Upper lobe of left lung (tissue), 6 donors: ENCODE measurements around the gene CTNNBL1. TPM values are rescaled to one million over a fixed set of nuclear protein-coding genes. Genes with fewer than 3 reads are reported as not detected.
A peak's percentile ranks its signal among the peaks of the same experiment; 100 is the strongest.

Experiments
- ATAC-seq, 2 donors: fragments of 200-7000 bp; cut with Tn5 transposase; one replicate each; pipeline ENCODE4 v1.9.1; 2022; ENCODE audit warnings: mild to moderate bottlenecking in 2 of 2, moderate library complexity in 2 of 2; ENCODE audit not compliant: low FRiP score in 2 of 2
- DNase-seq, 2 donors: peaks; one replicate each; pipeline ENCODE4 v3.0.0-alpha.2; 2019 to 2020
- H3K27ac ChIP-seq, 4 donors: fragments of 200-600 bp; sonication (generic); one replicate each; pipeline ENCODE4 v1.5.1; 2016 to 2019
- H3K27me3 ChIP-seq, 4 donors: fragments of 200-600 bp; sonication (generic); one replicate each; pipeline ENCODE4 v1.5.1; 2017 to 2019
- H3K36me3 ChIP-seq, 4 donors: fragments of 200-600 bp; sonication (generic); one replicate each; pipeline ENCODE4 v1.5.1; 2016 to 2019
- H3K4me1 ChIP-seq, 4 donors: fragments of 200-600 bp; sonication (generic); one replicate each; pipeline ENCODE4 v1.5.1; 2018 to 2019
- H3K4me3 ChIP-seq, 4 donors: fragments of 200-600 bp; sonication (generic); one replicate each; pipeline ENCODE4 v1.5.1; 2017 to 2019; ENCODE audit warnings: mild to moderate bottlenecking in 2 of 4, moderate library complexity in 1 of 4
- H3K9me3 ChIP-seq, 4 donors: fragments of 200-600 bp; sonication (generic); one replicate each; pipeline ENCODE4 v1.5.1; 2018 to 2019
- CTCF ChIP-seq, 6 experiments: fragments of 450-650 bp in 4 of 6; fragments of 200-600 bp in 2 of 6; sonication (generic) in 2 of 6; IDR thresholded peaks; one replicate each; pipeline ENCODE4 v1.5.1; 2016 to 2019; ENCODE audit warnings: antibody characterized with exemption in 6 of 6
- EP300 ChIP-seq, 4 donors: sonication (generic); formaldehyde crosslinking; IDR thresholded peaks; one replicate each; pipeline ENCODE4 v1.5.1; 2017; ENCODE audit warnings: antibody characterized with exemption in 4 of 4, control low read depth in 2 of 4
- POLR2A ChIP-seq, 4 donors: fragments of 450-650 bp; IDR thresholded peaks; one replicate each; pipeline ENCODE4 v1.5.1; 2016 to 2017; ENCODE audit warnings: antibody characterized with exemption in 4 of 4, mild to moderate bottlenecking in 2 of 4
- POLR2AphosphoS5 ChIP-seq, 2 donors: sonication (generic); formaldehyde crosslinking; IDR thresholded peaks; one replicate each; pipeline ENCODE4 v1.5.1; 2017; ENCODE audit warnings: antibody characterized with exemption in 2 of 2
- WGBS, 2 donors: methylation state at CpG; one replicate each; pipeline ENCODE4 v1.1.5; 2017 to 2018; 5-methylcytosine and 5-hydroxymethylcytosine counted together
- total RNA-seq, 6 donors: library from RNA; depleted of rRNA in 4 of 6; stranded (reverse); fragments of >200 nt in 4 of 6; gene quantifications; one replicate each; pipeline versions ENCODE4 v1.1.0 to v1.2.1, GENCODE V29; 2016 to 2021
- donor health status: DM: no; HTN: no; CAD: no; lungs with moderate emphysema.
- donor health status: DM: no; HTN: yes; CAD: no; lungs with severe emphysema.

The CTNNBL1 gene
- total RNA-seq, 6 donors from 2014 or later, result 25.1 to 61.0 (median 29.1) TPM

- DNase-seq (peak in 1 of 2 donors; percentile 28), ATAC-seq (peak in 1 of 2 donors; percentile 39)
- Histone ChIP-seq H3K27me3 (peaks cover 0 to 6% (median 1%) of the 10 kb centered on the region in 4 donors), H3K4me1 (peaks cover 0 to 3% (median under 1%) of the 10 kb centered on the region in 4 donors), H3K4me3 (no peak overlapping the region), H3K9me3 (no peaks in the 10 kb centered on the region), H3K27ac (no peak overlapping the region), H3K36me3 (no peaks in the 10 kb centered on the region)
- 56 to 68% methylated on average over 11 to 12 of the region's 12 CpGs for WGBS, 2 donors
- no peak for TF ChIP-seq POLR2A (IDR thresholded peaks at IDR 0.05)
- TF ChIP-seq EP300 (IDR thresholded peaks at IDR 0.05), result no peak
- TF ChIP-seq CTCF (IDR thresholded peaks at IDR 0.05), result no peak
- no peak for TF ChIP-seq POLR2AphosphoS5 (IDR thresholded peaks at IDR 0.05)
These were observed 203.2 kb downstream of the CTNNBL1 start for GRCh38 chr20:37896932-37897548.

- H3K4me3 ChIP-seq, result no peak overlapping the region
- H3K4me1 ChIP-seq, result peaks cover 11 to 17% (median 13%) of the 10 kb centered on the region in 4 donors
- ATAC-seq, result no peak
- WGBS, 2 donors, result 63 to 64% methylated on average over 10 of the region's 10 CpGs
- peaks cover 0 to 19% (median 11%) of the 10 kb centered on the region in 4 donors for H3K27me3 ChIP-seq
- no peaks in the 10 kb centered on the region for H3K9me3 ChIP-seq
- H3K36me3 ChIP-seq, result no peaks in the 10 kb centered on the region
- H3K27ac ChIP-seq, result no peak overlapping the region
- TF ChIP-seq POLR2A (IDR thresholded peaks at IDR 0.05), result no peak
- no peak for TF ChIP-seq POLR2AphosphoS5 (IDR thresholded peaks at IDR 0.05)
- no peak for DNase-seq
These were observed 204.6 kb downstream of the CTNNBL1 start for GRCh38 chr20:37898233-37899104.

- Histone ChIP-seq H3K4me3 (no peak overlapping the region), H3K9me3 (no peaks in the 10 kb centered on the region), H3K27ac (no peak overlapping the region), H3K36me3 (no peaks in the 10 kb centered on the region), H3K27me3 (peaks cover 0 to 25% (median 13%) of the 10 kb centered on the region in 4 donors), H3K4me1 (peaks cover 11 to 22% (median 13%) of the 10 kb centered on the region in 4 donors)
- TF ChIP-seq POLR2AphosphoS5 (IDR thresholded peaks at IDR 0.05) (no peak), EP300 (IDR thresholded peaks at IDR 0.05) (no peak), CTCF (IDR thresholded peaks at IDR 0.05) (no peak), POLR2A (IDR thresholded peaks at IDR 0.05) (no peak)
- ATAC-seq, result no peak
- DNase-seq, result no peak
- WGBS, 2 donors, result 59 to 63% methylated on average over 8 of the region's 8 CpGs
These were observed 205.5 kb downstream of the CTNNBL1 start for GRCh38 chr20:37899105-37900045.

GRCh38 chr20:37901240-37901639, 207.4 kb downstream of the CTNNBL1 start:
- 19 to 28% methylated on average over 13 to 18 of the region's 18 CpGs for WGBS, 2 donors
- ATAC-seq (no peak), DNase-seq (no peak)
- Histone ChIP-seq H3K36me3 (no peaks in the 10 kb centered on the region), H3K27me3 (peaks cover 0 to 27% (median 13%) of the 10 kb centered on the region in 4 donors), H3K4me1 (peaks cover 11 to 22% (median 16%) of the 10 kb centered on the region in 4 donors), H3K9me3 (no peaks in the 10 kb centered on the region), H3K4me3 (no peak overlapping the region), H3K27ac (no peak overlapping the region)
- TF ChIP-seq POLR2A (IDR thresholded peaks at IDR 0.05) (no peak), CTCF (IDR thresholded peaks at IDR 0.05) (no peak), POLR2AphosphoS5 (IDR thresholded peaks at IDR 0.05) (no peak), EP300 (IDR thresholded peaks at IDR 0.05) (no peak)
